Glutamatergic neuron (in vitro differentiated cells): ENCODE data around the gene CTRB2. TPM values are rescaled to one million over a fixed set of nuclear protein-coding genes. Genes with fewer than 3 reads are reported as not detected.

Source experiments
- DNase-seq: peaks from one replicate; pipeline ENCODE4 v3.0.0; 2022
- H3K27ac Mint-ChIP-seq: one replicate; pipeline ENCODE4 v1.8.0; 2020; ENCODE audit warnings: mild to moderate bottlenecking, mixed read lengths, inconsistent platforms; ENCODE audit not compliant: unreplicated experiment
- H3K27me3 Mint-ChIP-seq: one replicate; pipeline ENCODE4 v1.8.0; 2020; ENCODE audit warnings: mild to moderate bottlenecking, moderate library complexity, mixed read lengths, inconsistent platforms; ENCODE audit not compliant: unreplicated experiment
- H3K36me3 Mint-ChIP-seq: one replicate; pipeline ENCODE4 v1.8.0; 2020; ENCODE audit warnings: mild to moderate bottlenecking, mixed read lengths, inconsistent platforms; ENCODE audit not compliant: unreplicated experiment
- H3K4me1 Mint-ChIP-seq: one replicate; pipeline ENCODE4 v1.8.0; 2020; ENCODE audit warnings: mild to moderate bottlenecking, low read depth, mixed read lengths, inconsistent platforms; ENCODE audit not compliant: unreplicated experiment
- H3K4me3 Mint-ChIP-seq: one replicate; pipeline ENCODE4 v1.8.0; 2020; ENCODE audit warnings: mild to moderate bottlenecking, mixed read lengths, inconsistent platforms; ENCODE audit not compliant: unreplicated experiment
- H3K9me3 Mint-ChIP-seq: one replicate; pipeline ENCODE4 v1.8.0; 2020; ENCODE audit warnings: mild to moderate bottlenecking, moderate library complexity, mixed read lengths, inconsistent platforms; ENCODE audit not compliant: unreplicated experiment
- long read RNA-seq: library from polyadenylated mRNA; unstranded; transcript quantifications from one replicate; pipeline ENCODE4 v2.0.0, GENCODE V29; 2020; ENCODE audit not compliant: unreplicated experiment
- total RNA-seq: library from RNA; stranded (reverse); fragmentation: NEBNext Ultra II Directional; extraction: Animal tissue kit (Norgen Biotek cat#: 25700); gene quantifications from one replicate; pipeline ENCODE4 v1.2.1, GENCODE V29; 2021; ENCODE audit not compliant: unreplicated experiment
- TF ChIP-seq, protein P1 (sequence below): fragments of 200-600 bp; sonication (generic); IDR thresholded peaks from one replicate; pipeline ENCODE4 v1.5.0; 2021; ENCODE audit not compliant: partially characterized antibody, unreplicated experiment

CTRB2 gene
- not detected for total RNA-seq
- long read RNA-seq: 0 reads

- no peak for DNase-seq
- Mint-ChIP-seq H3K27ac (no peak within 1 kb of the TSS), H3K4me3 (no peak within 1 kb of the TSS), H3K9me3 (peaks cover 4% of the 10 kb centered on the region), H3K27me3 (no peaks in the 10 kb centered on the region), H3K36me3 (no peaks in the 10 kb centered on the region), H3K4me1 (peaks cover 1% of the 10 kb centered on the region)
- TF ChIP-seq, protein P1, sequence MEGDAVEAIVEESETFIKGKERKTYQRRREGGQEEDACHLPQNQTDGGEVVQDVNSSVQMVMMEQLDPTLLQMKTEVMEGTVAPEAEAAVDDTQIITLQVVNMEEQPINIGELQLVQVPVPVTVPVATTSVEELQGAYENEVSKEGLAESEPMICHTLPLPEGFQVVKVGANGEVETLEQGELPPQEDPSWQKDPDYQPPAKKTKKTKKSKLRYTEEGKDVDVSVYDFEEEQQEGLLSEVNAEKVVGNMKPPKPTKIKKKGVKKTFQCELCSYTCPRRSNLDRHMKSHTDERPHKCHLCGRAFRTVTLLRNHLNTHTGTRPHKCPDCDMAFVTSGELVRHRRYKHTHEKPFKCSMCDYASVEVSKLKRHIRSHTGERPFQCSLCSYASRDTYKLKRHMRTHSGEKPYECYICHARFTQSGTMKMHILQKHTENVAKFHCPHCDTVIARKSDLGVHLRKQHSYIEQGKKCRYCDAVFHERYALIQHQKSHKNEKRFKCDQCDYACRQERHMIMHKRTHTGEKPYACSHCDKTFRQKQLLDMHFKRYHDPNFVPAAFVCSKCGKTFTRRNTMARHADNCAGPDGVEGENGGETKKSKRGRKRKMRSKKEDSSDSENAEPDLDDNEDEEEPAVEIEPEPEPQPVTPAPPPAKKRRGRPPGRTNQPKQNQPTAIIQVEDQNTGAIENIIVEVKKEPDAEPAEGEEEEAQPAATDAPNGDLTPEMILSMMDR: no peak
Observed at GRCh38 chr16:75206749-75207451, at the start of gene CTRB2. CTRB2 (minus strand) TSS chr16:75207161; CDS start chr16:75207141, 20 bp downstream.

GRCh38 chr16:75256059-75256571 is 49.2 kb upstream of the CTRB2 start:
- H3K4me3 Mint-ChIP-seq: no peak overlapping the region

GRCh38 chr16:75254359-75254837 is 47.4 kb upstream of the CTRB2 start:
- Mint-ChIP-seq H3K27me3 (peaks cover 16% of the 10 kb centered on the region), H3K9me3 (peaks cover 20% of the 10 kb centered on the region), H3K4me3 (peak overlapping the region; percentile 34), H3K27ac (peak overlapping the region; percentile 81), H3K36me3 (no peaks in the 10 kb centered on the region), H3K4me1 (peaks cover 43% of the 10 kb centered on the region)
- TF ChIP-seq, protein P1: no peak
- DNase-seq: no peak

More at GRCh38 chr16:75256059-75256571, 49.2 kb upstream of the CTRB2 start:
- TF ChIP-seq, protein P1: no peak
- peaks cover 47% of the 10 kb centered on the region for H3K4me1 Mint-ChIP-seq
- H3K27me3 Mint-ChIP-seq: peaks cover 20% of the 10 kb centered on the region
- H3K36me3 Mint-ChIP-seq: no peaks in the 10 kb centered on the region
- peak overlapping the region; percentile 62 for H3K27ac Mint-ChIP-seq
- peaks cover 21% of the 10 kb centered on the region for H3K9me3 Mint-ChIP-seq
- DNase-seq: no peak

GRCh38 chr16:75252946-75253911 is 46.3 kb upstream of the CTRB2 start:
- DNase-seq: no peak
- TF ChIP-seq, protein P1: no peak
- peaks cover 36% of the 10 kb centered on the region for H3K4me1 Mint-ChIP-seq
- peaks cover 15% of the 10 kb centered on the region for H3K27me3 Mint-ChIP-seq
- peak overlapping the region; percentile 81 for H3K27ac Mint-ChIP-seq
- peaks cover 21% of the 10 kb centered on the region for H3K9me3 Mint-ChIP-seq
- peak overlapping the region; percentile 67 for H3K4me3 Mint-ChIP-seq
- no peaks in the 10 kb centered on the region for H3K36me3 Mint-ChIP-seq
